ENCODE data around the gene TRIAP1. TPM values are rescaled to one million over a fixed set of nuclear protein-coding genes. Genes with fewer than 3 reads are reported as not detected.
A peak's percentile ranks its signal among the peaks of the same experiment; 100 is the strongest.

Gene TRIAP1
- total RNA-seq, 2 donors from 2014 or later = 20.4 to 27.8 TPM

GRCh38 chr12:120467439-120467838, 21.3 kb upstream of the TRIAP1 start:
- Histone ChIP-seq H3K4me1 (peaks cover 3% of the 10 kb centered on the region), H3K27me3 (no peaks in the 10 kb centered on the region), H3K9me3 (no peaks in the 10 kb centered on the region), H3K4me3 (no peak overlapping the region), H3K36me3 (peaks cover 16% of the 10 kb centered on the region), H3K9ac (ENCODE audit: low read depth in 2 of 2, low read length in 2 of 2) (no peak overlapping the region), H3K27ac (no peak overlapping the region)
- intact Hi-C loops (cut with DNase I) = no loop called here
- no peak for TF ChIP-seq CTCF (IDR thresholded peaks at IDR 0.05)
- no peak for DNase-seq

DNA sequence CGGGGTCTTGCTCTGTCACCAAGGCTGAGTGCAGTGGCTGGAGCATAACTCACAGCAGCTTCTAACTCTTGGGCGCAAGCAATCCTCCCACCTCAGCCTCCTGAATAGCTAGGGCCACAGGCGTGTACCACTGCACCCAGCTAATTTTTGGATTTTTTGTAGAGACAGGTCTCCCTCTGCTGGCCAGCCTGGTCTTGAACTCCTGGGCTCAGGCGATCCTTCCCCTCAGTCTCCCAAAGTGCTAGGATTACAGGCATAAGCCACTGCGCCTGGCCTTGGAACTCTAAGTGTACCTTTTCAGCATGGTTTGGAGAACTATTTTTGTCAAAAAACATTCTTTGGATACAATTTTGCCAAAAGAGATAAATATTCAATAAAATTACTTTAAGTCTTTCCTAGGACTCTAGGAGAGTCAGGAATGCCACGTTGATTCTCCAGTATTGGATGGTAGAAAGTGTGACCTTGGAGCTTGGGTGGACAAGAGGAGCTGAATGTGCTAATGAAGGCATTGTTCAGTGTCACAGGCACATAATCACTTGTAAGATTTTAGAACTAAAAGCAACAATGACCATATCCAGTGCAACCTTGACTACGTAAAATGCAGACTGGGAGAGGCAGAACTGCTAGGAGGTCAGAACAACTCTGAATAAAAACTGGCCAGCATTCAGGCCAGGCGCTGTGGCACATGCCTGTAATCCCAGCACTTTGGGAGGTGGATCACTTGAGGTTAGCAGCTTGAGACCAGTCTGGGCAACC, 20.6 kb upstream of the TRIAP1 start:
- intact Hi-C loops (cut with DNase I) = no loop called here
- DNase-seq = peak; percentile 28
- H3K27me3 ChIP-seq = no peaks in the 10 kb centered on the region
- no peaks in the 10 kb centered on the region for H3K9me3 ChIP-seq
- TF ChIP-seq CTCF (IDR thresholded peaks at IDR 0.05) = peak; percentile 23
- peaks cover 22% of the 10 kb centered on the region for H3K36me3 ChIP-seq
- H3K27ac ChIP-seq = no peak overlapping the region
- H3K4me1 ChIP-seq = peaks cover 3% of the 10 kb centered on the region
- H3K9ac ChIP-seq (ENCODE audit: low read depth in 2 of 2, low read length in 2 of 2) = no peak overlapping the region
- no peak overlapping the region for H3K4me3 ChIP-seq

DNA sequence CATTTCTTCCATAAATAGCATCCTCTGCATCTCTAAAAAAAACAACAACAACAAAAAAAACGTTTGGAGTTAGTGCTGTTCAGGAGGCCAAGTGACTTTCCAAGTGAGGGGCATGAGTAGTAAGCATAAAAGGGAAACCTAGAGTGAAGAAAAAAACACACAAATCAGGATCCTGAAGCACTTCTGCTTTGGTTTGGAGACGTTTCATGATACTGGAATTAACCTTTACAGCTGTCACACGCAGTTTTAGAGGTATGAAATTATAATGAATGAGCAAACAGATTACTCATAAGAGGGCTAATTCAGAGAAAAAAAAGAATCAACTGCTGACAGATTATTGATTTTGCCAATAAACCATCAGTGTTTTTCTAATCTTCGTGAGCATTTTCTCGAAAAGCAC, 19.6 kb upstream of the TRIAP1 start:
- no peak for DNase-seq
- no peak overlapping the region for H3K27ac ChIP-seq
- H3K36me3 ChIP-seq = peaks cover 22% of the 10 kb centered on the region
- no peak overlapping the region for H3K9ac ChIP-seq (ENCODE audit: low read depth in 2 of 2, low read length in 2 of 2)
- no peaks in the 10 kb centered on the region for H3K9me3 ChIP-seq
- intact Hi-C loops (cut with DNase I) = no loop called here
- H3K4me1 ChIP-seq = peaks cover 3% of the 10 kb centered on the region
- no peak for TF ChIP-seq CTCF (IDR thresholded peaks at IDR 0.05)
- no peak overlapping the region for H3K4me3 ChIP-seq
- H3K27me3 ChIP-seq = no peaks in the 10 kb centered on the region

GRCh38 chr12:120463712-120464111, 17.5 kb upstream of the TRIAP1 start:
- intact Hi-C loops (cut with DNase I) = no loop called here
- Histone ChIP-seq H3K9me3 (no peaks in the 10 kb centered on the region), H3K36me3 (peaks cover 34% of the 10 kb centered on the region), H3K4me3 (no peak overlapping the region), H3K27me3 (no peaks in the 10 kb centered on the region), H3K9ac (ENCODE audit: low read depth in 2 of 2, low read length in 2 of 2) (no peak overlapping the region), H3K4me1 (no peaks in the 10 kb centered on the region), H3K27ac (no peak overlapping the region)
- TF ChIP-seq CTCF (IDR thresholded peaks at IDR 0.05) = no peak
- no peak for DNase-seq

DNA sequence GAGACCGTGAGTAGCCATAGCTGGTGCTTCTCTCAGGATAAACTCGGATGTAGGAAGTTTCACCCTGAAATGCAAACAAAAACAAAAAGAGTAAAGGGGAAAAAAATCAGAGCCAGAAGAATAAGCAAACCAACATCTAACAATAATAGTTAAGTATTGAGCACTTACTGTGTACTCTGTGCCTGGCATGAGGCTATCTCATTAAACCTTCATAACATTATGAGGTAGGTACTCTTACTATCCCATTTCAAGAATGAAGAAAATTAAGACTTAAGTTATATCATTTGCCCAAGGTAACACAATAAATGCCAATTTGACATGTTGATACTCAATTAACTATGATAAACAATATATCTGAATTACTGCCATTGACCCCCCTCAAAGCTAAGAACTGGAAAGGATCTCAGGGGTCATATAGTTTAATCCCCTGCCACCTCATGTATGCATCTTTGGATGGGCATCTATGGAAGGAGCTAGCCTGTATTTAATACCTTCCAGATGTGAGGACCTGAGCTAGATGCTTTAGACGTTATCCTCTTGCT, 16.0 kb upstream of the TRIAP1 start:
- TF ChIP-seq CTCF (IDR thresholded peaks at IDR 0.05) = no peak
- Histone ChIP-seq H3K9ac (ENCODE audit: low read depth in 2 of 2, low read length in 2 of 2) (no peak overlapping the region), H3K36me3 (peaks cover 41% of the 10 kb centered on the region), H3K9me3 (no peaks in the 10 kb centered on the region), H3K27me3 (no peaks in the 10 kb centered on the region), H3K27ac (no peak overlapping the region), H3K4me3 (no peak overlapping the region), H3K4me1 (no peaks in the 10 kb centered on the region)
- no peak for DNase-seq
- intact Hi-C loops (cut with DNase I) = no loop called here

All from colonic mucosa (tissue), 4 donors.